Measurements from ENCODE around the gene KCNB1. TPM values are rescaled to one million over a fixed set of nuclear protein-coding genes. Genes with fewer than 3 reads are reported as not detected.

The KCNB1 gene
- total RNA-seq (2014; rRNA removed; shearing (Covaris generic)): 0.31 and 0.41 TPM in 2 replicates

DNA sequence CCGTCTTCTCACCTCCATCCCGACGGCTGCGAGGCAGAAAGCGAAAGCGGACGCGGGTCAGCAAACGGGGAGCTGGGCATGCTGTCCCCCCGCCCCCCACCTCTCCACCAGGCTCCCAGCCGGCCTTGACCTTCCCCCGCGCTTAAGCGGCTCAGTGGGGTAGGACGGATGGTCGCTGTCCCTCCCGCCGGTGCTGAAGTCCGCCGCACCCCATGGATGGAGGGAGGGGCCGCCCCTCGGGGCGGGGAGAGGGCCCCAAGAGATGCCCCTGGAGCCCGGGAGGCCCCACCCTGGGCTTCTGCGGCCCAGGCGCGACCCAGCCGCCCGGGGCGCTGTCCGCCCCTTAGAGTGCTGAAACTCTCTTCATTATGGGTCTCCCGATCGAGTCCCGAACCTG is at the start of gene KCNB1:
Gene KCNB1 (minus strand): TSS at position 48 of the 397 bp plus-strand sequence. CDS start 188 bp downstream, outside the sequence.
- DNase-seq (ENCODE audit: low spot score): peak; percentile 28

- no peak for DNase-seq (ENCODE audit: low spot score)
These were observed 47.0 kb upstream of the KCNB1 start for GRCh38 chr20:49529470-49529869.

- DNase-seq (ENCODE audit: low spot score): no peak
These were observed 44.1 kb upstream of the KCNB1 start for GRCh38 chr20:49526568-49526967.

- DNase-seq (ENCODE audit: low spot score): no peak
These were observed 43.6 kb upstream of the KCNB1 start for GRCh38 chr20:49526056-49526455.

- no peak for DNase-seq (ENCODE audit: low spot score)
These were observed 41.4 kb upstream of the KCNB1 start for GRCh38 chr20:49523767-49524360.

GRCh38 chr20:49521356-49521755 is 38.9 kb upstream of the KCNB1 start:
- DNase-seq (ENCODE audit: low spot score): no peak

GRCh38 chr20:49519777-49520359 is 37.4 kb upstream of the KCNB1 start:
- no peak for DNase-seq (ENCODE audit: low spot score)

DNA sequence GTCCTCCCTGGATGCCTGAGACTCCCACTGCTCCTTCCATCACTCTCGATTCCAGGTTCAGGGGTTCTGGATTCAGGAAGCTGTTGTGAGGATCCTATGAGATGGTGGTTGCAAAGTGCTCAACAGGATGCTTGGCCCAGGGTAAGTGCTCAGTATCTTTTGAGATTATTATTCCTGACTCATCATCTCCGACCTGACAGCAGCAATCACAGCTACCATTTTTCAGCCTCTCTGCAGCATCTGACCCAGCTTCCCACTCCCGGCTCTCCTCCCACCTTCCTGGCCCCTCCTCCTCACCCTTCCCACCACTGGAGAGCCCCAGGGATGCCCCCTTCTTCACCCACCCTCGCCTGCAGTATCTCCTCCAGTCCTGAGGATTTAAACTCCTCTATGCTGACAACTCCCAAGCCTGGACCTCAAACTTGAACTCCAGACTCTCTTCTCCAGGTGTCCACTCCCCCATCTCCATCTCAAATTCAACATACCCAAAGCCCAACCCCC is 36.8 kb upstream of the KCNB1 start:
- no peak for DNase-seq (ENCODE audit: low spot score)

- no peak for DNase-seq (ENCODE audit: low spot score)
These were observed 36.1 kb upstream of the KCNB1 start for GRCh38 chr20:49518576-49518975.

- no peak for DNase-seq (ENCODE audit: low spot score)
These were observed 35.3 kb upstream of the KCNB1 start for GRCh38 chr20:49517805-49518100.

GRCh38 chr20:49516916-49517804 is 34.7 kb upstream of the KCNB1 start:
- DNase-seq (ENCODE audit: low spot score): peak; percentile 52

GRCh38 chr20:49515586-49515985 is 33.1 kb upstream of the KCNB1 start:
- no peak for DNase-seq (ENCODE audit: low spot score)

GRCh38 chr20:49513517-49513916 is 31.0 kb upstream of the KCNB1 start:
- DNase-seq (ENCODE audit: low spot score): no peak

DNA sequence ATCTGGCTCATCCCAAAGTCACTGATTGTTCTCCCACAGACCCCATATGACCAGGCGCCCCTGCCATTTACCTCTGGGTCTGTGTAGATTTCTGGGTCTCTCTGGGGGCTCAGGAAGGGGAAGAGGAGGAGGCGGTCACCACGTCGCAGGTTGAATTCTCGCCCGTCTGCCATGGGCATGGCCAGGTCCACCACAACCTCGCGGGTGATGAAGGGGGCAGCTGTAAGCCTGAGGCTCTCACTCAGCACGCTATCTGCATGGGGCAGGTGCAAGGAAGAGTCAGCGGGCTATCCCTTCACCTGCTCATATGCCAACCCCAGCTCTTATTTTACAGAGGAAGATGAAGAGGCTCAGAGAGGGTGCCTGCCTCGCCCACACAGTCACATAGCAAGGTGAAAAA is 30.5 kb upstream of the KCNB1 start:
- no peak for DNase-seq (ENCODE audit: low spot score)

DNA sequence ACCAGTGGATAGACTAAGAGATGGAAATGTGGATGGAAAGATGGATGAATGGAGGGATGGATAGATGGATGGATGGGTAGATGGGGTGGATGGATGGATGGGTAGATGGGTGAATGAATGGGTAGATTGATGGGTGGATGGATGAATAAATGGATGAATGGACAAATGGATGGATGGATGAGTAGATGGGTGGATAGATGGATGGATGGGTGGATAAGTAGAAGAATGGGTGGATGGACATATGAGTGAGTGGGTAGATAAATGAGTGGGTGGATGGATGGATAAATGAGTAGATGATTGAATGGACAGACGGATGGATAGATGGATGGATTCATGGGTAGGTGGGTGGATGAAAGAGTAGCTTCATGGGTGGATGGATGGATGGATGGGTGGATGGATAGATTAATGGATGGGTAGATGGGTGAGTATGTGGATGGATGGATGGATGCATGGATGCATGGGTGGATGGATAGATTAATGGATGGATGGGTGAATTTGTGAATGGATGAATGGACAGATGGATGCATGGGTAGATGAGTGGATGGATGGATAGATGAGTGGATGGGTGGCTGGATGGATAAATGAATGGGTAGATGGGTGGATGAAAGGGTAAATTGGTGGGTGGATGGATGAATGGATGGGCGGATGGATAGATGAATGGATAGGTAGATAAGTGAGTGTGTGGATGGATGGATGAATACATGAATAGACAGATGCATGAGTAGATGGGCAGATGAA is 29.5 kb upstream of the KCNB1 start:
- DNase-seq (ENCODE audit: low spot score): no peak

DNA sequence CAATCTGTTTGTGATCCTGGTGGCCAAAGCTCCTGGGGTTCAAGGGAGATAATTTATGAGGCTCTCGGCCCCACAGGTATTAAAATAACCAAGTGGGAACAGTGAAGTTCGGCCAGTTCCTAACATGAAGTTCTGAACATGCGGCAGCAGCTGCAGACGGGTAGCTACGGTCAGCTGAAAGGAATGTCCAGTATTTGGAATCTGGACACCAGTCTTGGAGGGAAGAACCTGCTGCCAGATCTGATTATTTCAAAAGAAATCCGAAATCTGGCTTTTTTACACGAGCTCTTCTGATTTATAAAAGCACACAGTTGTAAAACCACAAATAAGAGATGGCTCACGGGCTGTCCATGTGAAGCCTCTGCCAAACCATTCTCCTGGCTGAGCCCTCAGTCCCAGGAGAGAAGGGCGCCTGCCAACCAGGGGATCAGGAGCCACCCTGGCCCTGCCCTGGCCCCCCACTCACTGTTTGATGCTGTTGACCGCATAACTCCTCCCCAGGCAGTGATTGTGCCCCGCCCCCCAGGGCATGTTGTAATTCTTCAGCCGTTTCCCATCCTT is 28.2 kb upstream of the KCNB1 start:
- peak; percentile 89 for DNase-seq (ENCODE audit: low spot score)

DNA sequence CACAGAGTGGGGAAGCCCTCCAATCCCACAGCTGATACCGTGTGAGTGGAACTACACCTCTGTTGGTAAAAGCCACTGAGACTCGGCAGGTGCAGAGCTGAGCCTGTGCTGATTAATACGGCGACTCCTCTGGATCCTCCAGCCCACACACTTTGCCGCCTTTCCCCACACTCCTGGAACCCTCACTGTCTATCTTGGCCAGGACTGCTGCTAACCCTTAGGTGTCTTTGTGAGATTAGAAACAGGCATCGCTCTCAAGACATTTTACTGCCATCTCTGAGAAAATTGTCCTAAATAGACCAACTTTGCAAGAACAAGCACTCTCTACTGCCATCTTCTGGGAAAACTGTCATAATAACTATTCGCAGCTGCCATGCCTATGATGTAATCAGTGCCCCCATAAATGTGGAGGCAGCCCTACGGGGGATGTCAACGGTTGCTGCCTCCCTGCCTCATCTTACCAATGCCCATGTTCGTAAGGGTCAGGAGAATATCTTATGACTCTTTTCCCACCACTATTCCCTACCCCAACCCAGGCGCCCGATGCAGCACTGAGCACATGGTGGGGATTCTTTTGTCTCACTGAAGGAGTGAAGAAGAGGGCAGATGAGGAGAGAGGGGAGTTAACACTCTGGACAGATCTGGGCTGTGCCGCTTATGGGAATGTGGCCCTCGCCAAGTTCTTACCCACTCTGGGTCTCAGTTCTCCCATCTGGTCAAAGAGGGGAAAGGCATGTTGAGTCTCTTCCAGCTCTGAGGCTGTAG is 26.1 kb upstream of the KCNB1 start:
- peak; percentile 62 for DNase-seq (ENCODE audit: low spot score)

DNA sequence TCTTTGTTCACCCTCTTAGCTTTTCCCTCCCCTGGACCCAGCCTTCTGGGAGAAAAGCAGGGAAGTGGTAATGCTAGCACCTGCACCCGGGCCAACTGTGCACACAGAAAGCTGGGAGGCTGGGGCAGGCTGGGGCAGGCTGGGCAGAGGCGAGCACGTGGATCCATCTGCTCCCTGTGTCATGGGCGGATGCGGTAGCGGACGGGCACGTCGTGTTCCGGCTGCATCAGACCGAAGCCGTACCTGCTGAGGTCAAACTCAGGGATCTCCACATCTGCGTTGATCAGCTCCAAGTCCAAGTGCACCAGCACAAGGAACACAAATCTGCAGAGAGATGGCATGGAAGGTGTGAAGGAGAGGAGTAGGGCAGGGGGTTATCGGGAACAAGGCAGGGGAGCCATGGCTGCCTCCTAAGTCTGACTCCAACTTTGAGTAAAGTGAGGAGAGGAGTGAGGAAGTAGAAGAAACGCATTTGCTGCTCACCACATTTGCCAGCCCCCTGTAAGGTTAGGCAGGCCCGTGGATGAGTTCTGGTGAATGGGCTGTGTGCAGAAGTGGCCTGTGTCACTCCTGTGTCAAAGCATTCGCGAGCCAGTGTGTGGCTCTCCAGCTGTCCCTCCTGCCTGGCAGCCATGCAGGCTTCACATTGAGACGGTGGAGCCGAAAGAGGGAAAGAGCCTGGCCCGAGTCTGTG is 25.4 kb upstream of the KCNB1 start:
- DNase-seq (ENCODE audit: low spot score): no peak

- peak; percentile 56 for DNase-seq (ENCODE audit: low spot score)
These were observed 23.1 kb upstream of the KCNB1 start for GRCh38 chr20:49505518-49505917.

DNA sequence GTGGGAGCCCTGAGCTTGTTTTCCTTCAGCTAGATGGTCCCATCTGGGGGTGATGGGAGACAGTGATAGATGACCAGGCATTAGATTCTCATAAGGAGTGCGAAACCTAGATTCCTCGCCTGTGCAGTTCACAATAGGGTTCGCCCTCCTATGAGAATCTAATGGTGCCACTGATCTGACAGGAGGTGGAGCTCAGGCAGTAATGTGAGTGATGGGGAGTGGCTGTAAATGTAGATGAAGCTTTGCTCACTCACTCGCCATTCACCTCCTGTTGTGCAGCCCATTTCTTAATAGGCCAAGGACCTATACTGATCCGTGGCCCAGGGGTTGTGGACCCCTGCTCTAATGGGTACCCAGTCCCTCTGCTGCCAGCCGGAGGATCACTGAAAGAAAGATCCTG is 20.7 kb upstream of the KCNB1 start:
- no peak for DNase-seq (ENCODE audit: low spot score)
